Stimulated activated CD8-positive, alpha-beta memory T cell treated with anti-CD3 and anti-CD28 coated beads, Interleukin-7, amount 100 ng/mL, for 4 hours (primary cell): ENCODE data around the gene C5orf46.
A peak's percentile ranks its signal among the peaks of the same experiment; 100 is the strongest.

Experiments
- DNase-seq, 2 donors: peaks; one replicate each; pipeline ENCODE4 v3.0.0-alpha.2; 2020; ENCODE audit warnings: low read depth in 2 of 2

C5orf46 gene

GRCh38 chr5:147859962-147860640 lies 46.2 kb downstream of the C5orf46 start:
- no peak for DNase-seq

- DNase-seq: no peak
Observed at GRCh38 chr5:147858565-147858964, 47.8 kb downstream of the C5orf46 start.

- DNase-seq: peak; percentile 2 to 9
Observed at GRCh38 chr5:147857302-147858129, 48.8 kb downstream of the C5orf46 start.

GRCh38 chr5:147856801-147857200 lies 49.5 kb downstream of the C5orf46 start:
- no peak for DNase-seq

GRCh38 chr5:147855774-147856069 lies 50.6 kb downstream of the C5orf46 start:
- DNase-seq: no peak

GRCh38 chr5:147854894-147855773 lies 51.2 kb downstream of the C5orf46 start:
- no peak for DNase-seq

- no peak for DNase-seq
Observed at GRCh38 chr5:147854331-147854730, 52.0 kb downstream of the C5orf46 start.

- DNase-seq: no peak
Observed at GRCh38 chr5:147853372-147853987, 52.9 kb downstream of the C5orf46 start.

GRCh38 chr5:147852365-147852764 lies 54.0 kb downstream of the C5orf46 start:
- DNase-seq: no peak

- no peak for DNase-seq
Observed at GRCh38 chr5:147851578-147851977, 54.8 kb downstream of the C5orf46 start.

- DNase-seq: no peak
Observed at GRCh38 chr5:147849226-147849625, 57.1 kb downstream of the C5orf46 start.

- DNase-seq: no peak
Observed at GRCh38 chr5:147845618-147846017, 60.7 kb downstream of the C5orf46 start.

- DNase-seq: no peak
Observed at GRCh38 chr5:147844846-147845245, 61.5 kb downstream of the C5orf46 start.

- DNase-seq: no peak
Observed at GRCh38 chr5:147842869-147843268, 63.5 kb downstream of the C5orf46 start.
